ENCODE data around the gene UROC1.

Gene UROC1

DNA sequence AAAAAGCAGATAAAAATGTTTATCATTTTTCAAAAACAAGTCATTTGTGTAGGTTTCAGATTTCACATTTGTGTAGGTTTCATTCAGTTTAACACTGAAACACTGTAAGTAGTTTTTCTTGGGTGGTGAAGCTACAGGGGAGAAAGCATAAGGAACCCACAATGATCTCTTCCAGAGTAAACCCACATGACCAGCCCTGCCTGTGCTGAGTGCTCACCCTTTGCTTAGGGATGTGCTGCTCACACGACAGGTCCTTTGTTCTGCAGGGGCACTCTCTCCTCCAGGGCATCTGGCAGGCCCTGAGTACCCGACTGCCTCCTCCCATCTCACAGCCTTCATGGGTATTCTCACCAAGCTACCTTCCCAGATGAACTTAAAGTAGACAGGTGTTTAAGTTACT, 70.8 kb downstream of the UROC1 start:
- Histone ChIP-seq H3K36me3 (replicated peaks; ENCODE audit: insufficient read depth, low read length) (no peaks in the 10 kb centered on the region), H2AFZ (ENCODE audit: low read length) (no peak overlapping the region), H3K4me3 (ENCODE audit: low read length) (no peak overlapping the region), H3K9ac (ENCODE audit: low read length) (no peak overlapping the region), H4K20me1 (ENCODE audit: insufficient read depth, low read length) (no peaks in the 10 kb centered on the region), H3K9me2 (replicated peaks; ENCODE audit: insufficient read depth, low read length) (no peaks in the 10 kb centered on the region), H3K4me2 (ENCODE audit: low read depth, low read length) (no peak overlapping the region), H3K27ac (ENCODE audit: low read length) (no peak overlapping the region), H3K4me1 (ENCODE audit: low read length) (no peaks in the 10 kb centered on the region), H3K79me2 (ENCODE audit: low read length) (no peaks in the 10 kb centered on the region), H3K27me3 (replicated peaks; ENCODE audit: insufficient read depth, low read length) (no peaks in the 10 kb centered on the region), H3K9me3 (replicated peaks; ENCODE audit: insufficient read depth, low read length) (no peaks in the 10 kb centered on the region), H3F3A (ENCODE audit: insufficient read depth, low read length) (no peaks in the 10 kb centered on the region)
- DNase-seq: no peak
- TF ChIP-seq, protein P1, sequence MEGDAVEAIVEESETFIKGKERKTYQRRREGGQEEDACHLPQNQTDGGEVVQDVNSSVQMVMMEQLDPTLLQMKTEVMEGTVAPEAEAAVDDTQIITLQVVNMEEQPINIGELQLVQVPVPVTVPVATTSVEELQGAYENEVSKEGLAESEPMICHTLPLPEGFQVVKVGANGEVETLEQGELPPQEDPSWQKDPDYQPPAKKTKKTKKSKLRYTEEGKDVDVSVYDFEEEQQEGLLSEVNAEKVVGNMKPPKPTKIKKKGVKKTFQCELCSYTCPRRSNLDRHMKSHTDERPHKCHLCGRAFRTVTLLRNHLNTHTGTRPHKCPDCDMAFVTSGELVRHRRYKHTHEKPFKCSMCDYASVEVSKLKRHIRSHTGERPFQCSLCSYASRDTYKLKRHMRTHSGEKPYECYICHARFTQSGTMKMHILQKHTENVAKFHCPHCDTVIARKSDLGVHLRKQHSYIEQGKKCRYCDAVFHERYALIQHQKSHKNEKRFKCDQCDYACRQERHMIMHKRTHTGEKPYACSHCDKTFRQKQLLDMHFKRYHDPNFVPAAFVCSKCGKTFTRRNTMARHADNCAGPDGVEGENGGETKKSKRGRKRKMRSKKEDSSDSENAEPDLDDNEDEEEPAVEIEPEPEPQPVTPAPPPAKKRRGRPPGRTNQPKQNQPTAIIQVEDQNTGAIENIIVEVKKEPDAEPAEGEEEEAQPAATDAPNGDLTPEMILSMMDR (IDR thresholded peaks at IDR 0.05; ENCODE audit: low read length): no peak
- no peak for TF ChIP-seq EZH2phosphoT487 (IDR thresholded peaks at IDR 0.05; ENCODE audit: low read length)
- no peak for TF ChIP-seq EZH2 (optimal IDR thresholded peaks at IDR 0.05; ENCODE audit: low read depth, low read length)

DNA sequence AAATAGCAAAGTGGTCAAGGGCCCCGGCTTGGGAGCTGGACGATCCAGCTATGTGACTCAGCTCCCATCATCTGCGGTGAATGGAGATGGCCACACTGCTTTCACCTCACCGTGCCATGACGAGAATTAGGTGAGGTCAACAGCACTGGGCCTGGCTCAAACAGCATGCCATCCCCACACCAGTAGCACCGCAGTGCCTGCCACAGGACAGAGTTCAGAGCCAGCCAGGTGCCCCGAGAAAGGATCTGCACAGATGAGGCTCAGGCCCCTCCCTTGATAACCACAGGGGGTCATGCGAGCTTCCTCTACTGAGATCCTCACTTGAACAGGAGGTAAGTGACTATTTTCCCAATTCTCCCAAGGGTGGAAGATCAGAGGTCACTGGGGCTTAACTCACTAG, 71.3 kb downstream of the UROC1 start:
- H3K79me2 ChIP-seq (ENCODE audit: low read length): no peaks in the 10 kb centered on the region
- no peak overlapping the region for H3K9ac ChIP-seq (ENCODE audit: low read length)
- no peaks in the 10 kb centered on the region for H3K36me3 ChIP-seq (replicated peaks; ENCODE audit: insufficient read depth, low read length)
- TF ChIP-seq EZH2 (optimal IDR thresholded peaks at IDR 0.05; ENCODE audit: low read depth, low read length) (no peak), EZH2phosphoT487 (IDR thresholded peaks at IDR 0.05; ENCODE audit: low read length) (no peak)
- TF ChIP-seq, protein P1 (IDR thresholded peaks at IDR 0.05; ENCODE audit: low read length): no peak
- no peak overlapping the region for H3K4me3 ChIP-seq (ENCODE audit: low read length)
- no peak overlapping the region for H2AFZ ChIP-seq (ENCODE audit: low read length)
- no peaks in the 10 kb centered on the region for H3K27me3 ChIP-seq (replicated peaks; ENCODE audit: insufficient read depth, low read length)
- H3K27ac ChIP-seq (ENCODE audit: low read length): no peak overlapping the region
- H3K9me3 ChIP-seq (replicated peaks; ENCODE audit: insufficient read depth, low read length): no peaks in the 10 kb centered on the region
- DNase-seq: no peak
- no peaks in the 10 kb centered on the region for H3K9me2 ChIP-seq (replicated peaks; ENCODE audit: insufficient read depth, low read length)
- no peaks in the 10 kb centered on the region for H3F3A ChIP-seq (ENCODE audit: insufficient read depth, low read length)
- no peak overlapping the region for H3K4me2 ChIP-seq (ENCODE audit: low read depth, low read length)
- H3K4me1 ChIP-seq (ENCODE audit: low read length): no peaks in the 10 kb centered on the region
- no peaks in the 10 kb centered on the region for H4K20me1 ChIP-seq (ENCODE audit: insufficient read depth, low read length)

DNA sequence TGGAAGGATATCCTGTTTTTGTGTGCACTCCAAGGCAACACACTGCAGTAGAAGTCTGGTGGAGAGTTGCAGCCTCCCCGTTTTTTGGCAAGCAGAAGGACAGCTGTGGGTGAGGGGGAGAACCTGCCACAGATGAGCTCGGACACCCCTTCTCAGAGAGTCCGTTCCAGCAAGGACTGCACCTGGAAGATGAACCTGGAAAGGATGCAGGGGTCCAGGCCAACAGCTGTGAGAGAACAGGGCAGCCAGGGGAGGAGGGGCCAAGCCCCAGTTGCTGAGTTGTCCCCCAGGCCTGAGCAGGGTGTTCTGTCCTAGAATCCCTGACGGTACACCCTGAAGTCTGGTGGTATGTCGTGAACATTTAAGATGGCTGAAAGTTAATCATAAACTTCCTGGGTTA, 72.1 kb downstream of the UROC1 start:
- TF ChIP-seq, protein P1 (IDR thresholded peaks at IDR 0.05; ENCODE audit: low read length): no peak
- TF ChIP-seq EZH2 (optimal IDR thresholded peaks at IDR 0.05; ENCODE audit: low read depth, low read length): no peak
- no peaks in the 10 kb centered on the region for H3K79me2 ChIP-seq (ENCODE audit: low read length)
- H3K27ac ChIP-seq (ENCODE audit: low read length): no peak overlapping the region
- H3K9ac ChIP-seq (ENCODE audit: low read length): no peak overlapping the region
- no peaks in the 10 kb centered on the region for H3K9me2 ChIP-seq (replicated peaks; ENCODE audit: insufficient read depth, low read length)
- no peak for DNase-seq
- no peak overlapping the region for H2AFZ ChIP-seq (ENCODE audit: low read length)
- H3K9me3 ChIP-seq (replicated peaks; ENCODE audit: insufficient read depth, low read length): no peaks in the 10 kb centered on the region
- no peak overlapping the region for H3K4me3 ChIP-seq (ENCODE audit: low read length)
- no peaks in the 10 kb centered on the region for H3K4me1 ChIP-seq (ENCODE audit: low read length)
- H3K27me3 ChIP-seq (replicated peaks; ENCODE audit: insufficient read depth, low read length): no peaks in the 10 kb centered on the region
- no peaks in the 10 kb centered on the region for H4K20me1 ChIP-seq (ENCODE audit: insufficient read depth, low read length)
- H3F3A ChIP-seq (ENCODE audit: insufficient read depth, low read length): no peaks in the 10 kb centered on the region
- no peaks in the 10 kb centered on the region for H3K36me3 ChIP-seq (replicated peaks; ENCODE audit: insufficient read depth, low read length)
- no peak overlapping the region for H3K4me2 ChIP-seq (ENCODE audit: low read depth, low read length)
